ENCODE measurements around the gene SLC25A15.

- TF ChIP-seq, protein P1, sequence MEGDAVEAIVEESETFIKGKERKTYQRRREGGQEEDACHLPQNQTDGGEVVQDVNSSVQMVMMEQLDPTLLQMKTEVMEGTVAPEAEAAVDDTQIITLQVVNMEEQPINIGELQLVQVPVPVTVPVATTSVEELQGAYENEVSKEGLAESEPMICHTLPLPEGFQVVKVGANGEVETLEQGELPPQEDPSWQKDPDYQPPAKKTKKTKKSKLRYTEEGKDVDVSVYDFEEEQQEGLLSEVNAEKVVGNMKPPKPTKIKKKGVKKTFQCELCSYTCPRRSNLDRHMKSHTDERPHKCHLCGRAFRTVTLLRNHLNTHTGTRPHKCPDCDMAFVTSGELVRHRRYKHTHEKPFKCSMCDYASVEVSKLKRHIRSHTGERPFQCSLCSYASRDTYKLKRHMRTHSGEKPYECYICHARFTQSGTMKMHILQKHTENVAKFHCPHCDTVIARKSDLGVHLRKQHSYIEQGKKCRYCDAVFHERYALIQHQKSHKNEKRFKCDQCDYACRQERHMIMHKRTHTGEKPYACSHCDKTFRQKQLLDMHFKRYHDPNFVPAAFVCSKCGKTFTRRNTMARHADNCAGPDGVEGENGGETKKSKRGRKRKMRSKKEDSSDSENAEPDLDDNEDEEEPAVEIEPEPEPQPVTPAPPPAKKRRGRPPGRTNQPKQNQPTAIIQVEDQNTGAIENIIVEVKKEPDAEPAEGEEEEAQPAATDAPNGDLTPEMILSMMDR (conservative IDR thresholded peaks at IDR 0.05; ENCODE audit: low read depth, low read length), result no peak
- no peak for TF ChIP-seq EZH2 (IDR thresholded peaks at IDR 0.05; ENCODE audit: low read length, unreplicated experiment)
- no peak for TF ChIP-seq EZH2phosphoT487 (IDR thresholded peaks at IDR 0.05; ENCODE audit: borderline replicate concordance, low read length)
Observed at GRCh38 chr13:40809471-40809870, 20.1 kb downstream of the SLC25A15 start.
